BJ (cell line): ENCODE measurements around the gene LATS2. TPM values are rescaled to one million over a fixed set of nuclear protein-coding genes. Genes with fewer than 3 reads are reported as not detected.

Experiments
- CTCF ChIA-PET: fragments of 350-600 bp; formaldehyde crosslinking; extraction: SDS; loops from one replicate; lab custom pipeline; 2021; ENCODE audit warnings: antibody characterized with exemption, inconsistent platforms; lab: Yijun Ruan, JAX
- POLR2A ChIA-PET: fragments of 300-600 bp; sonication (Branson Sonifier 250); formaldehyde crosslinking; extraction: SDS; loops from one replicate; lab custom pipeline; 2021; ENCODE audit warnings: antibody characterized with exemption; lab: Charles Lee
- DNase-seq: peaks from one replicate; pipeline ENCODE4 v3.0.0-alpha.2; 2011; ENCODE audit warnings: low read depth
- H3K27me3 ChIP-seq: 2 replicates; pipeline ENCODE4 v1.6.0; 2011; ENCODE audit warnings: low read length; ENCODE audit not compliant: control insufficient read depth, insufficient read depth
- H3K36me3 ChIP-seq: 2 replicates; pipeline ENCODE4 v1.5.1; 2011; ENCODE audit warnings: low read length; ENCODE audit not compliant: control insufficient read depth, insufficient read depth
- H3K4me3 ChIP-seq: 2 replicates; pipeline ENCODE4 v1.5.1; 2011; ENCODE audit warnings: low read depth, mild to moderate bottlenecking, control low read depth, low read length
- polyA plus RNA-seq: library from polyadenylated mRNA; depleted of rRNA; stranded (reverse); fragments of >200 nt; gene quantifications from 2 replicates; pipeline ENCODE4 v1.2.3, GENCODE V29; 2011
- TF ChIP-seq, protein P1 (sequence below): IDR thresholded peaks from 2 replicates; pipeline ENCODE4 v1.5.1; 2011; ENCODE audit warnings: low read depth, mild to moderate bottlenecking, control low read depth, inconsistent platforms, low read length, moderate library complexity; ENCODE audit not compliant: insufficient read depth

The LATS2 gene
- polyA plus RNA-seq, 1 experiment, result 20.0 TPM

DNA sequence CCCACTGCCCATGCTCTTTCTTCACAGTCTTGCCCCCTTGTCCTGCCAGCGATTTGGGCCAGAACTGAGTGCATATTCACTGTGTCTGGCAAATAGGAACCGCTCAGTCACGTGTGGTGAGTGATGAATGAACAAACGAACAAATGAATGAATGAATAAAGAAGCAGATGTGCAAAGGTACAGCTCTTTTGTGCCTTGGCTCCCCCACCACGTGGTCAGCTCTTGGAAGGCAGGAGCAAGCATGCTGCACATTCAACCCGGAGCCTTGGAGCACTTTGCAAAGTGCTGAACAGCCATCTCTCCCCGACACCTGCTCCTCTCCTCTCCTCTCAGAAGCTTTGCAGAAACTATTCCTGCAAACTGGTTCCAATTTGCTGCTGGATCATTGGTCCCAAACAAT is 52.4 kb downstream of the LATS2 start:
- CTCF ChIA-PET, result no interaction called here
- Histone ChIP-seq H3K36me3 (peaks cover 6% of the 10 kb centered on the region), H3K4me3 (no peak overlapping the region), H3K27me3 (no peaks in the 10 kb centered on the region)
- DNase-seq, result no peak
- TF ChIP-seq, protein P1, sequence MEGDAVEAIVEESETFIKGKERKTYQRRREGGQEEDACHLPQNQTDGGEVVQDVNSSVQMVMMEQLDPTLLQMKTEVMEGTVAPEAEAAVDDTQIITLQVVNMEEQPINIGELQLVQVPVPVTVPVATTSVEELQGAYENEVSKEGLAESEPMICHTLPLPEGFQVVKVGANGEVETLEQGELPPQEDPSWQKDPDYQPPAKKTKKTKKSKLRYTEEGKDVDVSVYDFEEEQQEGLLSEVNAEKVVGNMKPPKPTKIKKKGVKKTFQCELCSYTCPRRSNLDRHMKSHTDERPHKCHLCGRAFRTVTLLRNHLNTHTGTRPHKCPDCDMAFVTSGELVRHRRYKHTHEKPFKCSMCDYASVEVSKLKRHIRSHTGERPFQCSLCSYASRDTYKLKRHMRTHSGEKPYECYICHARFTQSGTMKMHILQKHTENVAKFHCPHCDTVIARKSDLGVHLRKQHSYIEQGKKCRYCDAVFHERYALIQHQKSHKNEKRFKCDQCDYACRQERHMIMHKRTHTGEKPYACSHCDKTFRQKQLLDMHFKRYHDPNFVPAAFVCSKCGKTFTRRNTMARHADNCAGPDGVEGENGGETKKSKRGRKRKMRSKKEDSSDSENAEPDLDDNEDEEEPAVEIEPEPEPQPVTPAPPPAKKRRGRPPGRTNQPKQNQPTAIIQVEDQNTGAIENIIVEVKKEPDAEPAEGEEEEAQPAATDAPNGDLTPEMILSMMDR, result no peak
- POLR2A ChIA-PET, result no interaction called here

GRCh38 chr13:21008026-21008425 is 53.4 kb downstream of the LATS2 start:
- POLR2A ChIA-PET, result no interaction called here
- DNase-seq, result no peak
- peaks cover 6% of the 10 kb centered on the region for H3K36me3 ChIP-seq
- CTCF ChIA-PET, result no interaction called here
- TF ChIP-seq, protein P1, result no peak
- H3K27me3 ChIP-seq, result no peaks in the 10 kb centered on the region
- H3K4me3 ChIP-seq, result no peak overlapping the region

DNA sequence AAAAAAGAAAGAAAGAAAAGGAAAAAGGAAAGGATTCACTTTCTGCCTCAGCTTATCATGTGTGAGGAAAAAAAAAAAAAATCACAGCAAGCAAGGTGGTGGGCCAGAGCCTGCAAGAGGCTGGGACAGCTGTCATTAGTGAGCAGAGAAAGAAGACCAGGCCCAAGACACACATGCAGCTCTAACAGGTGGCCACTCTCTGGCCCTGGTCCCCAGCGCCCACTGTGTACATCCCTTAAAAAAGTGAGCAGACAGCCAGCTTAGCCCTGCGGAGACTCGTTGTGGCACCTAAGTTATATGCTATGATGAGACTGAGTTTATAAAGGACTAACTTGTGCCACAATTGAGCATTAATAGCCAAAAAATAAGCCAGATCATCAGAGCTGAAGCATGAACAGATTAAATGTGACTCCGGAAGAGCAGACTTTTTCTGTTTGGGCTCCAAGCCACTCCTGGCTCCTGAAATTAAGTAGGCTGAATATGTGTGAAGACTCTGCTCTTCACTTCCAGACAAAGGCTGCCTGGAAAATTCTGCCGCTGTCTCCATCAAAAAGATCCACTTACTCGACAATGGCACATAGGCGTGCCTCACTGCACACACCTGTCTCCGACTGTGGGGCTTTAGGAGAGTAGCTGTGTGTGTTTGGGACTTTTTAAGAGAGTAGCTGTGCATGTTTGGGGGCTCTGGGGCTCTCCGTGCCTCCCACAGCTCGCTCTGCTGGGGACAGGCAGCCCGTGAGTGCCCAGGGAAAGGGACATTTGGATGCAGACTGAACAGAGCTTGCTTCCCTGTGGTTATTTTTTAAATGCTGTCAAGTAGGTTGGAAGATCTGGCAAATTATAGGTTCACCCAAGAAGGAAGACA is 55.0 kb downstream of the LATS2 start:
- Histone ChIP-seq H3K27me3 (no peaks in the 10 kb centered on the region), H3K36me3 (peaks cover 5% of the 10 kb centered on the region), H3K4me3 (no peak overlapping the region)
- POLR2A ChIA-PET, result interaction anchor here (0.8 kb wide), 1 partner anchor 8 kb away, joined by 3 read pairs; no protein-coding TSS in a partner anchor
- TF ChIP-seq, protein P1, result no peak
- DNase-seq, result no peak
- CTCF ChIA-PET, result interaction anchor here (1.6 kb wide), 1 partner anchor 8 kb away, joined by 5 read pairs; no protein-coding TSS in a partner anchor

DNA sequence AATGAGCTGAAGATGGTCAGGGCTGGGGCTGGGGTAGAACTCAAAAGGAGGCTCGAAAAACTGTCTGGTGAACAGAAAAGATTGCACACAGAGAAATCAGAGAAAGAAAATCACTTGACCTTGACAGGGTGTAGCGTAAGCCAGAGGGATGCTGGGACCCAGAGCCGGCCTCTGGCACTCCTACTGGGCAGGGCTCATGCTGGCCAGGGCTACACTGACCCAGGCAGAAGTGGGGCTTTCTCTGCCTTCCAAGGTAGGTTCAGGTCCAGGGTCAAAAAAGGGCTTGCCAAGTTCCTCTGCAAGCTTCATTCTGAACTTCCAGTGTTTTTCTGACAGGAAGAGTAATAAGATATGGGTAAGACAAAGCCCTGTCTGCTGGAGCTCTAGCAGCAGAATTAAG is 56.2 kb downstream of the LATS2 start:
- ChIA-PET POLR2A (no interaction called here), CTCF (interaction anchor here (1.6 kb wide), 1 partner anchor 10 kb away, joined by 5 read pairs; no protein-coding TSS in a partner anchor)
- no peaks in the 10 kb centered on the region for H3K27me3 ChIP-seq
- H3K4me3 ChIP-seq, result no peak overlapping the region
- no peak for DNase-seq
- peaks cover 5% of the 10 kb centered on the region for H3K36me3 ChIP-seq
- TF ChIP-seq, protein P1, result no peak

DNA sequence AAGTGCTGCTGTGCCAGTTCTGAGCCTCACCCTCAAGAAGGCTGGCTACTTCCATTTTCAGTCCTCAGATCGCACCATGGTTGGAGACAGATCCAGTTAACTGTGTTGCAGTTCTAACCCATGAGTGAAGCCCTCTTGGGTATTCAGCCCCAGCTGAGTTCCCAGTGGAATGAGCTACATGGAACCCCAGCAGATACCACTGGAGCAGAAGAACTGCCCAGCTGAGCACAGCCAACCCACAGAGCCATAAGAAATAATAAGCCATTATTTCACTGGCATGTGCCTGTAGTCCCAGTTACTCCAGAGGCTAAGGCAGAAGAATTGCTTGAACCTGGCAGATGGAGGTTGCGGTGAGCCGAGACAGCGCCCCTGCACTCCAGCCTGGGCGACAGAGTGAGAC is 59.9 kb downstream of the LATS2 start:
- Histone ChIP-seq H3K4me3 (no peak overlapping the region), H3K36me3 (peaks cover 4% of the 10 kb centered on the region), H3K27me3 (no peaks in the 10 kb centered on the region)
- ChIA-PET CTCF (no interaction called here), POLR2A (no interaction called here)
- TF ChIP-seq, protein P1, result no peak
- no peak for DNase-seq
